Medulla oblongata (tissue), 1 donor: ENCODE data around the gene METTL23.
"Not testable (repeated sequence)": the region's sequence is repeated elsewhere in the genome, so short reads cannot be mapped to it uniquely, and the experiment has no call there.

Experiments used
- DNase-seq: peaks from one replicate; pipeline ENCODE4 v3.0.0-alpha.2; 2015; ENCODE audit errors: extremely low spot score

METTL23 gene

DNA sequence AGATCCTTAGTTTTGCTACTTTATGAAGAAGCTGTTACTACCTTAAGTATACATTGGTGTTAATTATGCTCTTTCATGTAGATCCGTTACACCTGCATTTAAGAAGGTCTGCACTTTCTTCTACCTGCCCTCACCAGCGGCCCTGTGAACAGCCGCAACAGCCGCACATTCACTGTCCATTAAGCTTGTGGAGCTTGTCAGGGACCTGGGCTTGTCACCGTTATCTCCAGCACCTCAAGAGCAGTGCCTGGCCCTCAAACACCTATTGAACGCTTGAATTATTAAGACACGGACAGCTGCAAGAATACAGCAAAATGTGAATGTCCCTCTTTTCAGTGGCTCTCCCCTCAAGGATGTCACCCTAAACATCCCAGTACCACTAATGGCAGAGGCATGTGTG lies 12.9 kb upstream of the METTL23 start:
- no peak for DNase-seq

DNA sequence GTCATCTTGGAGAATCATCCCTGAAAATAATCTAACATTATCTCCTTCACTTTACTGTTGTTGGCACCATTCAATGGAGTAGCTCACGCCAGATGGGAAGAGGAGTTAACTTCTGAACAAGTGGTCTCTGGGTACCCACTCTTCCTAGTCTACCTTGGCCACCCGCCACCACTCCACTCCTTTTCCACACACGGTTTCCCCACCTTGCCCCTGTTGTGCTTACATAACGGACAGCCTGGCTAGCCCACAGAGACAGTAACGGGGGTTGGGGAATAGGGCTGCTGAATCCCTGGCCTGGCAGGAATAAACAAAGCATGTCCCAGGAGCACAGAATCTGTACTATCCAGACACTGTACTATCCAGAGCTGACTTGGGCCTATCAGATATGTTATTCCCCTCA lies 12.3 kb upstream of the METTL23 start:
- no peak for DNase-seq

DNA sequence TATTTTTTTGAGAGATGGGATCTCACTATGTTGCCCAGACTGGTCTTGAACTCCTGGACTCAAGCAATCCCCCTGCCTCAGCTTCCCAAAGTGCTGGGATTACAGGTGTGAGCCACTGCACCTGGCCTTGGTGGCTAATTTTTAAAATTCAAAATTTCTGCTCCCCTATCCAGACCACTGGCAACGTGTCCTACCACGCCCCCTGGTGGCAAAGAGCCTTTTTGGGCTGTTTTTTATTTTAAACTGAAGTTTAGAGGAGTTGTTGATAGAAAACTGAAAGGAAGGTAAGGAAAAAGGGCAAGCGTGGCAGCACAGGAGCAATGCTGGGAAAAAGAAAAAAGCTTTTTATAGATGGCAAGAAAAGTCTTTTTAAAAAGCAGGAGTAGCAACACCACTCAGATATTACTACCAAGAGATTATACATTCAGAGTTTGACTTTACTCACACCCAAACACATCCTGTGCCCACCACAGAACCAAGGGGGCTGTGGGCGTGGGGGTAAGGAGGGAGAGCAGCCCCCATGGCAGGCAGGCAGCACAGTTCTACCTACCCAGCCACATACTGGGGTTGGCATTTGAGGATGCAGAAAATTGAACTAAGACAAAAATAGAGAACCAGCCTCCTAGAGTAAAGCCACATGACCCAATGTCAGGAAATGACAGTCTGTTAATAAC lies 11.7 kb upstream of the METTL23 start:
- DNase-seq, result peak; percentile 71

DNA sequence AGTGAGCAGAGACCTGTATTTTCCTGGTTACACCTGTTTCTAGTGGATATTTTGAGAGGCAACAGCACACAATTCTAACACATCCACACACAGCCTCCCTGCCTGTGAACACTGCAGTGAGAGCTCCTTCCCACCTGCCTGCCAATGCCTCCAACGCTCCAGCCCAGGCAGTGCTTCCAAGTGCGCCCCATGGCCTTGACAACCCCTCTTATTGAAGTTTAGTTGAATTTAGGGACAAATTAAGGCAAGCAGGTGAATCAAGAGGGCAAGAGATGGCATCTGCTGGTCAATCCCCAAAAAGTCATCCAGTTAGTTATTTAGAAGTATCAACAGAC lies 11.2 kb upstream of the METTL23 start:
- DNase-seq, result no peak

DNA sequence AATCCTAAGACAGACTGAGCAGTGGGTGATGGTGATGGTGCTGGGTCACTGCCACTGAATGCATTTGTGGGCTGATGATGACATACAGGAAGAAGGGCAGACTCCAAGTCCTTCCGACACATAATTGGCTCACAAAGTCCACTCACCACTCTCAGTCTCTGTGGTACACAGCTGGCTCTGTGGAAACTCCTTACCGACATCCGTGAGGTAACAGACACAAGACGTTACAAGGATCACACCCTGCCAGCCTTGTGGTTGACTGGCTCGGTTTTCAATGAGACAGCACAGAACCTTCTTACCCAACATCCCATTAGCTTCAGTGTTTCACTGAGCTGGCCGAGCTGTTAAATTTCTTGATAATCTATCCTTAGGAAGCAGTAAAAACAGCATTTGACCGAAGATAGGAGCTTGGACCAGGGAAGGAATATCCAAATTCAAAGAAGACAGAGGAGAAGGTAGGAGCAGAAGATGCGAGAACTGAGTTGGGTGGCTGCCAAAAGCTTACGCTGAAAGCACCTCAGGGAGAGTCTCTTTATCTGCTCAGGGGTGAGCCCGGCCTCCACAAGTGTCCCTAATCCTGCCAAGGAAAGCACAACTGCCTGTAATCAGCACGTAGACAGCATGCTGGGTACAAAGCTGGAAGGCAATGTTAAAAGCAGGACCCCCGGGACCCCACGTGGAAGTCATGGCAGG lies 10.3 kb upstream of the METTL23 start:
- peak; percentile 57 for DNase-seq

DNA sequence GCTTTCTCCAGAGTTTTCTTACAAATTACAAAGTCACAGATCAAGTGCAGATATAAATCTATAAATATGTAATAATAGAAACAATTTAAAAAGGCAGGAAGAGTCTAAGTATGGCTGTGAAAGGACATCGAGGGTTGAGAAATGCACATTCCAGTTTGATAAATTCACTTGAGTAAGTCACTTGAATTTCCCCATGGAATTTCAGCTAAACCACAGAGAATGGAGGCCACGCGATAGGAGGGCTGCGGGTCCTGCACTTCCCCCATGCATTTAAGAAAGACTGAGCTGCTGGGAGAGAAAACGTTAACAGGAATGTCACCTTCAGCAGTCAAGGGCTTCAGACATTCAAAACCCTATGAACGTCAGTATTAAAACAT lies 9.8 kb upstream of the METTL23 start:
- DNase-seq, result no peak

DNA sequence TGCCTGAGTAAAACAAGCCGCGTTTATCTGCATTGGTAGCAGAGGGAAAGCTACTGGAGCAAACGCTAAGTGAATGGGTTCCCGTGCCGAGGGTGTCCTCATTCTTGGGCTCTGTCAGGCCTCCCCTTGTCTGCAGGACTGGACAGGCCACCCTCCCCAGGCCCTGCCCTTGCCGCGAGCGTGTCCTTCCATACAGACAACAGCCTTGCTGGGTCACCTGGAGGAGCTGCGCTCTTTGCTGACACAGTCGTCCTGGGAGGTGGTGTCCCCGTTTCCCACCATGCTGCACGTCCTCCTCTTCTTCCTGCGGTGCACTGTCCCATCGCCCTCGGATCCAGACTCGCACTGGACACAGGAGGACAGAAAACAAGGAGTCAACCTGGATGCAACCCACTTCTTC lies 8.1 kb upstream of the METTL23 start:
- no peak for DNase-seq

DNA sequence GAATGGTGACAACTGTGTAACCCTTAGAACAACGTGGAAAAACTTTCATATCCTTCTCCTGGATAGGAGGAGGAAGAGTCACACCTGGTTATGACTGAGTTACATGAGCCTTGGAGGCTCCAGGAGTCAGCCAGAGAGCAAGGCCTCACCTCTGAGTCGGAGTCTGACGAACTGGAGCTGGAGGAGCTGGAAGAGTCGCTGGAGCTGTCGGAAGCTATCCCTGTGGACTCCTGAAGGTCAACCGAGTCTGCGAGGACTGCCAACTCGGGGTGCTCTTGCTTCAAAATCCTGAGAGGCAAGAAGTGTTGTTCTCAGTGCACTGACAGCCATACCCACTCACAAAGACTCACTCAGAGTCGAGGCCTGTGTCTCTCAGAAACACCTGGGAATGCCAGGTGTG lies 6.4 kb upstream of the METTL23 start:
- no peak for DNase-seq

DNA sequence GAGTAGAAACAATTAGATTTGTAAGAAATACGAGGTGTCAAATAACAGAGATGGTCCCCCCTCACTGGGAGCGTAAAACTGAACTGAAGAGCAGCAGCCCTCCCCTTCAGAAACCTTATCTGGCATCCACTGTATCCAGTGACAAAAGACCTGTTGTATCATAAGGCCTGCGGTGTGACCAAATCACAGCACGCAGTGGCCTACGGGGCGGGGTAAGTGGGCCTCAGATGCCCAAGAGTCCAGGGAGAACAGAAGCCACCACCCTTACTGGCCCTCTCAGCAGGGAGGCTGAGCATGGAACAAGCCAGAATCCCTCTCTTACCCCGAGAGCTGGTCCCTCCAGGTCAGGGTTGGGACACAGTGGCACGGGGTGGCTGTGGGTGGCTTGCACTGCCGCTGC lies 5.7 kb upstream of the METTL23 start:
- no peak for DNase-seq

DNA sequence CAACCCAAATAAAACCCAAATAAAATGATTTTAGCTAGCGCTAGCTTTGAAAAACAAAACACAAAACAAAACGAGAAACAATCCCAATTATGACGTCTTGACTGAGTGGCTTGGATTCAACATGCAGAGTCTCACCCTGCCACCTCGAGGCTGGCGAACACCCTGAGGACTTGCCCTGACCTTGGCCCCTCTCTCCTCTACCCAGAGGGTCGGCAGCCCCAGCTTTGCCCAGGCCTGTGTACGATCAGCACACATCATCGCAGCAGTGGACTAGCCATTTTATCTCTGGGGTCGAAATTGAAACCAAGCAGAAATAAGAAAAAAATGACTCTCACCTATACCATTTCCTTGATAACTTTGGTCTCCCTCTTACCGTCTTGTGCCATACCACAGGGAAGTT lies 5.2 kb upstream of the METTL23 start:
- DNase-seq, result no peak

DNA sequence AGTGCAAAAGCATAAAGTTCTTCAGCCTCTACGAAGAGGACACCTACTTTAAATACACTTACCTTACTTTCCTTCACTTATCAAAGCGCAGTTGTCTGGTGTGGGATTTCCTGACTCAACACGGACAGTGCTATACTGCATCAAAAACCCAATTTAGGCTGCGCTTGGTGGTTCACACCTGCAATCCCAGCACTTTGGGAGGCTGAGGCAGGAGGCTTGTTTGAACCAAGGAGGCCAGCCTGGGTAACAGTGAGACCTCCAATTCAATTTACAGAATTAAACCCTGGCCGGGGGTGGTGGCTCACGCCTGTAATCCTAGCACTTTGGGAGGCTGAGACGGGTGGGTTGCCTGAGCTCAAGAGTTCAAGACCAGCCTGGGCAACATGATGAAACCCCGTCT lies 4.4 kb upstream of the METTL23 start:
- DNase-seq, result no peak

DNA sequence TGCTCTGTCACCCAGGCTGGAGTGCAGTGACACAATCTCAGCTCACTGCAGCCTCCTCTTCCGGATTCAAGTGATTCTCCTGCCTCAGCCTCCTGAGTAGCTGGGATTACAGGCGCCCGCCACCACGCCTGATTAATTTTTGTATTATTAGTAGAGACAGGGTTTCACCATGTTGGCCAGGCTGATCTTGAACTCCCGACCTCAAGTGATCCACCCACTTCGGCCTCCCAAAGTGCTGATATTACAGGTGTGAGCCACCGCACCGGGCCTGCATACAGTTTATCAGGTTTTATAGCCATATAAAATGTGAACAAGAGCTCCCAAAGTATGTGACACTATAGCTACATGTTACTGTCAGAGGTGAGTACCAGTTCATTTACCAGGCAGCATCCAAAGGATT lies 3.7 kb upstream of the METTL23 start:
- not testable (repeated sequence) for DNase-seq

DNA sequence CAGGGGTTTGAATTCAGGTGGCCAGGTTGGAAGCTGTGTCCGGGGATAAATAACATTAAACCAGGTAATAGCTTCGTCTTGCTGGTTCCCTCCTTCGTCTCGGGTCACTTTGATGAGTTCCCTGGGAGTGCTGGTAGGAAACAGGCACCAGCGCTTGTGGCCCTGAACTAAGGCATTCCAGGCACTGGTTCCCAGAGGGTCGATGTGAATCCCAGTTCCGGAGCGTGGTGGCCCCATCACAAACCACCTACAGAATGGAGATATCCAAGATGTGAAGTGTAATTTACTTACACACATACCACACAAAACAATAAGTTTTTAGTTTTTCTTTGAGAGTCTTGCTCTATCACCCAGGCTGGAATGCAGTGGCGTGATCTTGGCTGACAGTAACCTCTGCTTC lies 2.8 kb upstream of the METTL23 start:
- DNase-seq, result no peak

DNA sequence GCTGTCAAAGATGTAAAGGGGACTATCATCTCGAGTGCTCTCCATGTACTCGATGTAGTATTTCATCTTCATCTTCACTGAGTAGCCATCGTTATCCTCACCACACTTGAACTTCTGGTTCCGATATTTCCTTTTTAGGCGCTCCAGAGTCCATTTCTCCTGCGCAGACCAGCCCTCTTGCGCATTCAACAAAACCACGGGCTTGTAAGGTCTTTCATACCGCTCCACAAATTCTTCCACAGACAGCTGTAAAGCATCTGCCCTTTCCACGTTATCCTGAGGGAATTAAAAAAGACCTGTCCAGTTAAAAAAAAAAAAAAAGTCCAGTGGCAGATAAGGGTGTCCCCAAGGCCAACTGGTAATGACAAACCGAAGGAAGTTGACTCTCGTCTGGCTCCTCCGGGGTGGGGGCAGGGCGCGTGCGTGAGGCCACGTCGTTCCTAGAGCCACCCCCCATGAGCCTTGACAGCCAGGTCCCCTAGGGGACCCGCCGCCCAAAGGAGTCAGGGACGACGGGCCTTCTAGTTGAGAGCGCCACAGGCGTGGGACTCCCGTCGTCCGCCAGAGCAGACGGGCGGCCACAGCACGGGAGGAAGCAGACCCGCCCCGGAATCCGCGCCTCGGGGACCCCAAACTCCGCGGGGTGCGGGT lies 934 bp upstream of the METTL23 start:
- peak; percentile 71 for DNase-seq

DNA sequence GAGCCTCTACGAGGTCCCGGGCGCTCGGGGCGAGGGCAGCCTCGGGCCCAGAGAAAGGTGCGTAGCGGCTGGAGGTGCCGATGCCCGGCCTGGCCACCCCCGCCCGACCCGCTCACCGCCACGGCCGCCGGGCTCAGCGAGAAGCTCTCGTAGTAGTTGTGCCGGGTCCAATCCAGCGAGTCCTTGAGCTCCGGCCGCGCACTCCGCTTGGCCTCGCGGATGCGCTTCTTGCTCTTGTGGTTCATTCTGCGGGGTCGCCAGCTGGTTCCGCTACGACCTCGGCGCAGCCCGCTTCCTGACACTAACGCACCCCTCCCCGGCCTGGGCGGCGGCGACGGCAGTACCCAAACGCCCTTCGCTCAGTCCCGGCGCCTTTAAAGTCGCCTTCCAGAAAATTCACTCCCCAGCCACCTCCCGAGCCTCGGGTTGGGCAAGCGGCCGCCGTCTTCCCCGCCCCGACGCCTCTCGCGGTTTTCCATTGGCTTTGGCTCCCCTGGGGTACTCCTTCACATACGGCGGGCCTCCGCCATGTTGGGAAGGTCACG lies 336 bp upstream of the METTL23 start, which contains the start of gene JMJD6:
JMJD6 (minus strand) TSS at position 376 of the 545 bp plus-strand sequence; CDS start at position 245, 131 bp downstream.
- peak; percentile 97 for DNase-seq

DNA sequence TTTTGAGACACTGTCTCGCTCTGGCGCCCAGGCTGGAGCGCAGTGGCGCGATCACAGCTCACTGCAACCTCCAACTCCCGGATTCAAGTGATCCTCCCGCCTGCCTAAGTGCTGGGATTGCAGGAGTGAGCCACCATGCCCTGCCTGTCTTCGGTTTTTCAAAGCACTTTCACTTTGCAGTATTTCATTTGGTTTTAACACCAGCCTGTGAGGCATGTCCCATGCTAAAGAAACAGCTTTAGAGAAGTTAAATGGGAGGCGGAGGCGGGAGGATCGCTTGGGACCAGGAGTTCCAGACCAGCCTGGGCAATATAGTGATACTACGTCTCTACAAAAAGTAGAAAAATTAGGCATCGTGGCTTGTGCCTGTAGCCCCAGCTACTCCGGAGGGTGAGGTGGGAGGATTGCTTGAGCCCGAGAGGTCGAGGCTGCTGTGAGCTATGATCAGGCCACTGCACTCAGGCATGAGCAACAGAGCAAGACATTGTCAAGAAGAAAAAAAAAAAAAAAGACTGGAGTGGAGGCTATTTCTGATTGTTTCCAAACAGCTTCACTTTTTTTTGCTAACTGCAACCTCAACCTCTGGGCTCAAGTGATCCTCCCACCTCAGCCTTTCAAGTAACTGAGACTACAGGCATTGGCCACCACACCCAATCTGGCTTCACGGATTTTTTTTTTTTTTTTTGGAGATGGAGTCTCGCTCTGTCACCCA lies 1.3 kb downstream of the METTL23 start:
- DNase-seq, result no peak

DNA sequence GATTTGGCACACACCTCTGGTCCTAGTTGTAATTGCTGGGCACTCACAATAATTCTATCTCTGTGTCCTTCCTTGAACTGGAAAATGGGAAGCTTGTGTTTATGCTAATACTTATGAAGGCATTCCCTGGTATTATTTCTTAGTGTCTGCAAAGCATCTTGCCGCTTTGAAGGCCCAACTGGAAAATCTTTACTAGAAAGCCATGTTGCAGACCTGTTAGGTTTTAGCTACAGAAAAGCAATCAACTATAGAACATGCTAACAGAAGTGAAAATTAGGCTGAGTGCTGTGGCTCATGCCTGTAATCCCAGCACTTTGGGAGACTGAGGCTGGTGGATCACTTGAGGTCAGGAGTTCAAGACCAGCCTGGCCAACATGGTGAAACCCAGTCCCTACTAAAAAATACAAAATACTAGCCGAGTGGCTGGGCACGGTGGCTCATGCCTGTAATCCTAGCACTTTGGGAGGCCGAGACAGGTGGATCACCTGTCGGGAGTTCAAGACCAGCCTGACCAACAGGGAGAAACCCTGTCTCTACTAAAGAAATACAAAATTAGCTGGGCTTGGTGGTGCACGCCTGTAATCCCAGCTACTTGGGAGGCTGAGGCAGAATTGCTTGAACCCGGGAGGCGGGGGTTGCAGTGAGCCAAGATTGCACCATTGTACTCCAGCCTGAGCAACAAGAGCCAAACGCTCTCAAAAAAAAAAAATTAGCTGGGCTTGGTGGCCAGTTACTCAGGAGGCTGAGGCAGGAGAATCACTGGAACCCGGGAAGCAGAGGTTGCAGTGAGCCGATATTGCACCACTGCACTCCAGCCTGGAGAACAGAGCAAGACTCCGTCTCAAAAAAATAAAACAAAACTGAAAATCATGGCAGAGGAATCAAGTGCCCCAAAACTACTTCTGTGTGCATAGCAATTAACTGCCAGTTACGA lies 5.4 kb downstream of the METTL23 start:
- DNase-seq, result not testable (repeated sequence)

DNA sequence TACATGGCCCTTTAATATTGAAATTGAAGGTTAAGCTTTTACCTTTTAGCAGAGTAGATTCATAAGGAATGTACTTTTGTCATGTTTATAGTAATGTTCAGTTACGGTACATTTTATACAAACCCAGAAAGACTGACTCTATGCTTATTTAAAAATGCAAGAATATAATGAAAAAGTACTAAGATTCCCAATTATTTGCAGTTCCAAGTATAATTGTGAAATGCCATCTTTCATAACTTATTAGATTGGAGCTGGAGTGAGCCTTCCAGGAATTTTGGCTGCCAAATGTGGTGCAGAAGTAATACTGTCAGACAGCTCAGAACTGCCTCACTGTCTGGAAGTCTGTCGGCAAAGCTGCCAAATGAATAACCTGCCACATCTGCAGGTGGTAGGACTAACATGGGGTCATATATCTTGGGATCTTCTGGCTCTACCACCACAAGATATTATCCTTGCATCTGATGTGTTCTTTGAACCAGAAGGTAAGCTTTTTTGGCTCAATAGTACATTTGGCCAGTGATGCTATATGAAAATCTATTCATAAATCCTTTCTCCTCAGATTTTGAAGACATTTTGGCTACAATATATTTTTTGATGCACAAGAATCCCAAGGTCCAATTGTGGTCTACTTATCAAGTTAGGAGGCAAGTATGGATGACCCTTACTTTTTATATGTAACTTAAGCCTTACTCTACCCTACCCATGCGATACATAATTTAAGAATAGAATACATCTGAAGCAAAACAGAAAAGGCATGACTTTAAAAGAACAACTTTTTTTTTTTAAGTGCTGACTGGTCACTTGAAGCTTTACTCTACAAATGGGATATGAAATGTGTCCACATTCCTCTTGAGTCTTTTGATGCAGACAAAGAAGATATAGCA lies 6.3 kb downstream of the METTL23 start:
- no peak for DNase-seq

DNA sequence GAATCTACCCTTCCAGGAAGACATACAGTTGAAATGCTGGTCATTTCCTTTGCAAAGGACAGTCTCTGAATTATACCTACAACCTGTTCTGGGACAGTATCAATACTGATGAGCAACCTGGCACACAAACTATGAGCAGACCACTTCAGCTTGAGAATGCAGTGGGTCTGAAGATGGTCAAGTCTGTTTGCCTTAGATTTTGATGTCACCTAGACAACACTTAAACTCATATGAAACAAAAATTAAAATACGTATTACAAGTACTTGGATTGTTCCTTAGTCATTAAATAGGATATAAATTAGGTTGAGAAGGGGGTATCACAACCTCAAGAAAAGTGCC lies 6.9 kb downstream of the METTL23 start:
- no peak for DNase-seq
